Measurements from ENCODE around the gene KNG1. TPM values are rescaled to one million over a fixed set of nuclear protein-coding genes. Genes with fewer than 3 reads are reported as not detected.
"Not testable (repeated sequence)": the region's sequence is repeated elsewhere in the genome, so short reads cannot be mapped to it uniquely, and the experiment has no call there.

KNG1 gene
- total and polyA plus RNA-seq, 2 donors (not counting 3 experiments of a cell fraction or from before 2014, with no cell fraction given) = not detected

- no peak overlapping the region for H3K4me2 ChIP-seq (ENCODE audit: insufficient read depth, low read length)
- FAIRE-seq (no peak), DNase-seq (ENCODE audit: low read depth, low spot score) (no peak)
- no peaks in the 10 kb centered on the region for H3K4me1 ChIP-seq (ENCODE audit: control insufficient read depth, extremely low read depth, insufficient read depth, low read length)
- ChIA-PET CTCF (no interaction called here), POLR2A (no interaction called here)
- no peak for TF ChIP-seq MYC (IDR thresholded peaks at IDR 0.05; ENCODE audit: low read depth, low read length)
- TF ChIP-seq POLR2AphosphoS5 (IDR thresholded peaks at IDR 0.05; ENCODE audit: insufficient read depth, low read depth, low read length) = no peak
- TF ChIP-seq GATA2 (IDR thresholded peaks at IDR 0.05; ENCODE audit: insufficient read depth, insufficient read length, low read depth, low read length) = no peak
- no peak for TF ChIP-seq FOS (IDR thresholded peaks at IDR 0.05; ENCODE audit: borderline replicate concordance, insufficient read depth, low read length)
- no peak for TF ChIP-seq JUN (IDR thresholded peaks at IDR 0.05; ENCODE audit: borderline replicate concordance, insufficient read depth, insufficient read length, low read depth)
- no peaks in the 10 kb centered on the region for H3K9me3 ChIP-seq (replicated peaks; ENCODE audit: control insufficient read depth, insufficient read depth, low read length)
- no peak overlapping the region for H2AFZ ChIP-seq (ENCODE audit: low read depth, low read length)
- dilution Hi-C loops (cut with MboI; ENCODE audit: extremely low pct_ligation_motif_present, low sequenced_read_pairs) = no loop called here
- intact Hi-C loops (cut with micrococcal nuclease) = no loop called here
- H3K79me2 ChIP-seq (ENCODE audit: control insufficient read depth, insufficient read depth, low read length) = no peaks in the 10 kb centered on the region
- no peak overlapping the region for H3K9ac ChIP-seq (replicated peaks; ENCODE audit: extremely low read depth, insufficient read depth, low read length)
- H4K20me1 ChIP-seq (replicated peaks; ENCODE audit: control insufficient read depth, extremely low read depth, insufficient read depth, low read length) = no peaks in the 10 kb centered on the region
- no peaks in the 10 kb centered on the region for H3K27me3 ChIP-seq (ENCODE audit: control insufficient read depth in 2 of 2, insufficient read depth in 2 of 2, low read length in 2 of 2)
- H3K27ac ChIP-seq (ENCODE audit: insufficient read depth, low read depth, low read length) = no peak overlapping the region
- H3K36me3 ChIP-seq (ENCODE audit: control insufficient read depth in 2 of 2, extremely low read depth in 1 of 2, insufficient read depth in 2 of 2, low read length in 2 of 2) = no peaks in the 10 kb centered on the region
- no peaks in the 10 kb centered on the region for H3K9me1 ChIP-seq (replicated peaks; ENCODE audit: control insufficient read depth, extremely low read depth, insufficient read depth, low read length)
- no TSS peak for BruUV-seq (replicated peaks)
- H3K4me3 ChIP-seq (replicated peaks in 1 of 3; ENCODE audit: insufficient read depth in 1 of 3, low read depth in 1 of 3, low read length in 3 of 3) = no peak overlapping the region
Measured at GRCh38 chr3:186700267-186700666, 16.9 kb upstream of the KNG1 start.

GRCh38 chr3:186702451-186702850, 14.7 kb upstream of the KNG1 start:
- CTCF ChIA-PET; FAIRE-seq; H3K9me3 ChIP-seq (replicated peaks; ENCODE audit: control insufficient read depth, insufficient read depth, low read length); BruUV-seq (replicated peaks); H3K9me1 ChIP-seq (replicated peaks; ENCODE audit: control insufficient read depth, extremely low read depth, insufficient read depth, low read length); H4K20me1 ChIP-seq (replicated peaks; ENCODE audit: control insufficient read depth, extremely low read depth, insufficient read depth, low read length); H3K9ac ChIP-seq (replicated peaks; ENCODE audit: extremely low read depth, insufficient read depth, low read length); H3K4me2 ChIP-seq (ENCODE audit: insufficient read depth, low read length); DNase-seq (ENCODE audit: low read depth, low spot score); H2AFZ ChIP-seq (ENCODE audit: low read depth, low read length); H3K4me3 ChIP-seq (replicated peaks in 1 of 3; ENCODE audit: insufficient read depth in 1 of 3, low read depth in 1 of 3, low read length in 3 of 3); H3K27me3 ChIP-seq (ENCODE audit: control insufficient read depth in 2 of 2, insufficient read depth in 2 of 2, low read length in 2 of 2); H3K79me2 ChIP-seq (ENCODE audit: control insufficient read depth, insufficient read depth, low read length); H3K4me1 ChIP-seq (ENCODE audit: control insufficient read depth, extremely low read depth, insufficient read depth, low read length); dilution Hi-C loops (cut with MboI; ENCODE audit: extremely low pct_ligation_motif_present, low sequenced_read_pairs); H3K27ac ChIP-seq (ENCODE audit: insufficient read depth, low read depth, low read length); intact Hi-C loops (cut with micrococcal nuclease); H3K36me3 ChIP-seq (ENCODE audit: control insufficient read depth in 2 of 2, extremely low read depth in 1 of 2, insufficient read depth in 2 of 2, low read length in 2 of 2); POLR2A ChIA-PET: not testable (repeated sequence)

All from endothelial cell of umbilical vein (primary cell).